Activated T-cell treated with anti-CD3 and anti-CD28 coated beads, Interleukin-2, amount 50 U/mL, for 72 hours (primary cell): Measurements from ENCODE around the gene HTATSF1. TPM values are rescaled to one million over a fixed set of nuclear protein-coding genes. Genes with fewer than 3 reads are reported as not detected.

ENCODE experiments used
- ATAC-seq, 2 donors: fragments of 150-1000 bp; cut with Tn5 transposase; replicated peaks in 1 of 2; 2 replicates each; pipeline ENCODE4 v1.10.0; 2021; ENCODE audit warnings: moderate library complexity in 2 of 2, mild to moderate bottlenecking in 1 of 2
- DNase-seq, 2 donors: peaks; one replicate each; pipeline ENCODE4 v3.0.0; 2021 to 2022; ENCODE audit warnings: mixed read lengths in 1 of 2
- H3K27ac Mint-ChIP-seq: one replicate; pipeline ENCODE4 v1.8.0; 2022; ENCODE audit warnings: mild to moderate bottlenecking, moderate library complexity, mixed read lengths
- H3K27me3 Mint-ChIP-seq: one replicate; pipeline ENCODE4 v1.8.0; 2022; ENCODE audit warnings: low read depth, mixed read lengths
- H3K36me3 Mint-ChIP-seq, 2 donors: one replicate each; pipeline ENCODE4 v1.8.0; 2022; ENCODE audit warnings: mixed read lengths in 2 of 2, mild to moderate bottlenecking in 1 of 2; ENCODE audit not compliant: insufficient read depth in 2 of 2
- H3K4me1 Mint-ChIP-seq: one replicate; pipeline ENCODE4 v1.8.0; 2022; ENCODE audit warnings: low read depth, mixed read lengths
- H3K4me3 Mint-ChIP-seq, 2 donors: one replicate each; pipeline ENCODE4 v1.8.0; 2022; ENCODE audit warnings: mild to moderate bottlenecking in 2 of 2, mixed read lengths in 2 of 2, moderate library complexity in 2 of 2
- H3K9me3 Mint-ChIP-seq, 2 donors: one replicate each; pipeline ENCODE4 v1.8.0; 2022; ENCODE audit warnings: mixed read lengths in 2 of 2
- total RNA-seq, 2 donors: library from RNA; stranded (reverse); gene quantifications; one replicate each; pipeline ENCODE4 v1.2.3, GENCODE V29; 2022

Gene HTATSF1
- total RNA-seq, 2 donors from 2014 or later, result 37.2 to 39.2 TPM

DNA sequence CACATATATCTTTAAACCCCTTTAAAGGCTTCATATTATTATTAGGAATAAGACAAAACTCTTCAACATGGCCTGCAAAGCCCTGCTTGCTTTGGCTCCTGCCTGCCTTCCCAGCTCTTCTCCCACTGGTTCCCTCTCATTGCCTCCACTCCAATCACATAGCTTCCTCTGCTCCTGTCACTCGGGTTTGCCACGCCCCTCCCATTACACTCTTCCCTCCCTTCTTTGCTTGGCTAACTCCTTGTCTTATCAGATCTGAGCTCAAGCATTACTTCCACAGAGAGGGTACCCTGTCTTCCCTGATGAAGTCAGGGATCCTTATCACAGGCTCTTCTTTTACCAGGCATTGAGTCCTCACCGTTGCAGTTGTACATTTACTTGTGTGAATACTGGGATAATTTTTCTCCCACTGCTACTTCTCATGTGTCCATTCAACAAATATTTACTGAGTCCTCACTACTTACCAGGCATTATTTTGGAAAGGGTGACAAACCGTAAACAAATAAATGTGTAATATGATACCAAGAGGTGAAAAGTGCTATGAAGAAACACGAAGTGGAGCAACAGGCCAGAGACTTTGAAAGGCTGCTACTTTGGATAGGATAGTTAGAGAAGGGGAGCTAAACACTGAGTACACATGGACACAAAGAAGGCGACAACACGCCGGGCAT lies 31.4 kb downstream of the HTATSF1 start:
- ATAC-seq (no peak), DNase-seq (no peak)
- no peaks in the 10 kb centered on the region for H3K4me1 Mint-ChIP-seq
- H3K27ac Mint-ChIP-seq, result peak overlapping the region; percentile 79
- H3K36me3 Mint-ChIP-seq, result no peaks in the 10 kb centered on the region
- no peak overlapping the region for H3K4me3 Mint-ChIP-seq
- H3K27me3 Mint-ChIP-seq, result peaks cover 29% of the 10 kb centered on the region
- no peaks in the 10 kb centered on the region for H3K9me3 Mint-ChIP-seq

DNA sequence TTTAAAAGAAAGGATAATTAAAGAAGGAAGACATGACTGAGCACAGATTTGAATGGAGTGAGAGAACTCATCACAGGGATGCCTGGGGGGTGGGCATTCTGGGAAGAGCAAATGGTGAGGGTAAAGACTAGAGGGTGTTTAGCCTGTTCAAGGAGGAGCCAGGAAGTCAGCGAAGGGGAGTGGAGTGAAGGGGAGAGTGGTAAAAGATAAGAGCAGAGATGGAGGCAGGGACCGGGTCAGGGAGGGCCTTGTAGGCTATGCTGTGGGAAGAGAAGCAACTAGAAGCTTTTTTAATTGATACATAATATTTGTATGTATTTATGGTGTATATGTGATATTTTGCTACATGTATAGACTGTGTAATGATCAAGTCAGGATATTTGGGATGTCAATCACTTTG lies 32.4 kb downstream of the HTATSF1 start:
- Mint-ChIP-seq H3K4me1 (no peaks in the 10 kb centered on the region), H3K27ac (no peak overlapping the region), H3K4me3 (no peak overlapping the region), H3K27me3 (peaks cover 25% of the 10 kb centered on the region), H3K9me3 (no peaks in the 10 kb centered on the region), H3K36me3 (no peaks in the 10 kb centered on the region)
- ATAC-seq (no peak), DNase-seq (no peak)

DNA sequence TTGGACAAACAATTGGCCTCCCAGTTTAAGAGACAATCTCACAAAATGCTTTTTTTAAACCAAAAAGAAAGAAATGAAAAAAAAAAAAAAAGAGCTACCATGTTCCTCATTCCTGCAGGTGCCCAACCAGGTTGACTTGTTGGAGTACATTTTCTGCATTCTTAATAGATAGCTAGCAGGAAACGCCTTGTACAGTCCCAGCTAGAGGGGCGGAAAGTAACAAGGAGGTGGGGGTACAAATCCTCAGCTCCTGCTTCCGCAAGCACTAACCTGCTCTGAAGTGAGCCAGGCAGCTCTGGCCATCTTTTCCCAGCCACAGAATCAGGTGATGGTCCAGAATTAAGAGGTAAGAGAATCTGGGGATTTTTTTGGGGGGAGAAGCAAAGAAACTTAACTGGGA lies 34.6 kb downstream of the HTATSF1 start, which contains the start of gene VGLL1:
TSS of gene VGLL1 (plus strand) at position 265 of the 400 bp plus-strand sequence. CDS start 3,806 bp downstream, outside the sequence.
- no peak within 1 kb of the TSS for H3K4me3 Mint-ChIP-seq
- no peak within 1 kb of the TSS for H3K27ac Mint-ChIP-seq
- H3K9me3 Mint-ChIP-seq, result no peaks in the 10 kb centered on the region
- DNase-seq, result no peak
- no peaks in the 10 kb centered on the region for H3K4me1 Mint-ChIP-seq
- no peaks in the 10 kb centered on the region for H3K36me3 Mint-ChIP-seq
- H3K27me3 Mint-ChIP-seq, result peaks cover 21% of the 10 kb centered on the region
- no peak for ATAC-seq

DNA sequence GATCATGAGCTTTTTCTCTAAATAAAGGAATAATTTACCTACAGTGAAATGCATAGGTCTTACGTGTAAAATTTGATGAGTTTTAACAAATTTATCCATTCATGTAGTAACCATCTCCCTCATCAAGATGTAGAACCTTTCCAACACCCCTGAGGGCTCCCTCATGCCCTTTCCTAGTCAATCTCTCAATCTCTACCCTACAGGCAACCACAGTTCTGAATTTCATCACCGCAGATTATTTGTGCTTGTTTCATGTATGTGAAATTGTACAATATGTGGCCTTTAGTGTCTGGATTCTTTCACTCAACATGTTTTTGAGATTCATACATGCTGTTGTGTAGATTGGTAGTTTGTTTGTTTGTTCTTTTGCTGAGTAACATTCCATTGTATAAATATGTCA lies 36.7 kb downstream of the HTATSF1 start:
- Mint-ChIP-seq H3K4me1 (no peaks in the 10 kb centered on the region), H3K9me3 (no peaks in the 10 kb centered on the region), H3K27me3 (peaks cover 2% of the 10 kb centered on the region), H3K4me3 (no peak overlapping the region), H3K27ac (no peak overlapping the region), H3K36me3 (no peaks in the 10 kb centered on the region)
- DNase-seq (no peak), ATAC-seq (no peak)

DNA sequence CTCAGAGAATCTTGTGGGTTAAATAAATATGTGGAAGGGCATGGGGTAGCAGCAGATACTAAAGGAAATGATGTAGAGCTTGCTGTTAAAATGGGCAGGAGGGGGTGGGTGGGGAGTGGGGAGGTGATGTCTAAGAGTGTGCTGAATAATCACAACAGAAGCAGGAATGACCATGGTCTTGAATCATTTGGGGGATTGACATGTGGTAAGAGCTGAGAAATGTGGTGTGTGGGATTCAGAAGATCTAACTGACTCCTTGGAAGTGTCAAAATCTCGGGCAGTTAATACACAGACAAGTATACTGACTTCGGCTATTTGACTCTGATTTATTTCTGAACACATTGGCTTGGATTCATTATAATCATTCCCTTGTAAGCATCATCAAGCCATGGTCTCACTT lies 41.4 kb downstream of the HTATSF1 start:
- Mint-ChIP-seq H3K4me1 (no peaks in the 10 kb centered on the region), H3K4me3 (no peak overlapping the region), H3K27me3 (peaks cover 27% of the 10 kb centered on the region), H3K36me3 (peaks cover 0 to 2% of the 10 kb centered on the region in 2 donors), H3K27ac (no peak overlapping the region), H3K9me3 (no peaks in the 10 kb centered on the region)
- no peak for ATAC-seq
- DNase-seq, result no peak

DNA sequence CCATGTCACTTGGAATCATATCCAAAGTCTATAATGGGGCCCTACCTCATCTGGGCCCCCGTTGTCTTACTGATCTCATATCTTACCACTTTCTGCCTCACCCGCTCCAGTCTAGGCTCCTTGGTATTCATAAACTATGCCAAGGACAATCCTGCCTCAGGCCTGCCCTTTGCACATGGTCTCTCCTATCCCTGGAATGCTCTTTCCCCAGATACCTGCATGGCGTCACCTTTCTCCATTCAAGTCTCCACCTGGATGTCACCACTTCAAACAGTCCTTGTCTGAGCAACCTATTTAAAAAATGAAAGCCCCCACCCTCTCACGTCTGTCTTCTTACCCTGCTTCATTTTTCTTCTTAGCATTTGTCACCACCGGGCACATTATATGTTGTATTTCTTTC lies 42.8 kb downstream of the HTATSF1 start:
- DNase-seq, result no peak
- H3K9me3 Mint-ChIP-seq, result no peaks in the 10 kb centered on the region
- no peak overlapping the region for H3K4me3 Mint-ChIP-seq
- no peak for ATAC-seq
- peaks cover 27% of the 10 kb centered on the region for H3K27me3 Mint-ChIP-seq
- peaks cover 0 to 2% of the 10 kb centered on the region in 2 donors for H3K36me3 Mint-ChIP-seq
- no peak overlapping the region for H3K27ac Mint-ChIP-seq
- H3K4me1 Mint-ChIP-seq, result peaks cover 1% of the 10 kb centered on the region

DNA sequence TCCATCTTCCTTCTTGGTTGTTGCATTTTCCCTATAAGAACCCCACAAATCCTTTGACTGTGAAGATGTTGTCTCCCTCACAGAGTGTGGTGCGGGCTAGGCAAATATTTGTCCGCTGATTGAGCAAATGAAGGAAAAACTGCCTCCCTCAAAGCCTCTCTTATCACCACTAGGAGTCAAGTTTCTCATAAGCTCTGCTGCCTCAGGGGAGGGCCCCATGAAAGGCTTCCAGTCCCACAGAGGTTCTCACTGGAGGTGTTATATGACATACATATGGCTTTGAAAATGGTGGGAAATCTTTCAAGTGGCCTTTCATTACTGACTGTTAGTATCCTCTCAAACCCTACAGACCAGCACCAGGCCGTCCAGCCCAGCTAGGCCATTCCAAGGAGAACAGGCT lies 43.9 kb downstream of the HTATSF1 start:
- H3K4me3 Mint-ChIP-seq, result no peak overlapping the region
- ATAC-seq, result no peak

DNA sequence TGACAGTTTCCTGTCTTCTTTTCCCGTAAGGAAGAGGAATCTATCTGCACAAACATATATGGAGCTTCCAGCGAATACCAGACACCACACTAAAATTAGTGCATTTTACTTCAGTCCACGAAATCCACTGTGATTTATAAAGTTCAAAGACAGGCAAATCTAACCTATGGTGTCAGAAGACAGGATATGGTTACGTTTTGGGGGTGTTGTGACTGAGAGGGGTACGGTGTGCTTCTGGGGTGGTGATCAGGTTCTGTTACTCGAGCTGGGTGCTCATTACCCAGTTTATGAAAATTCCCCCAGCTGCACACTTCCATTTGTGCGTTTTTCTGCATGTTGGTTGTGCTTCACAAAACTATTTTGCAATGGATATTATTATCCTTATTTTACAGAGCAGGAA lies 44.9 kb downstream of the HTATSF1 start:
- H3K36me3 Mint-ChIP-seq, result peaks cover 0 to 2% of the 10 kb centered on the region in 2 donors
- H3K27me3 Mint-ChIP-seq, result peaks cover 27% of the 10 kb centered on the region
- ATAC-seq (no peak), DNase-seq (no peak)
- no peak overlapping the region for H3K4me3 Mint-ChIP-seq
- H3K9me3 Mint-ChIP-seq, result no peaks in the 10 kb centered on the region
- peaks cover 18% of the 10 kb centered on the region for H3K4me1 Mint-ChIP-seq
- no peak overlapping the region for H3K27ac Mint-ChIP-seq

More for the DNA sequence above, 43.9 kb downstream of the HTATSF1 start:
- no peak for DNase-seq
- peaks cover 0 to 2% of the 10 kb centered on the region in 2 donors for H3K36me3 Mint-ChIP-seq
- no peak overlapping the region for H3K27ac Mint-ChIP-seq
- H3K4me1 Mint-ChIP-seq, result peaks cover 12% of the 10 kb centered on the region
- H3K27me3 Mint-ChIP-seq, result peaks cover 27% of the 10 kb centered on the region
- H3K9me3 Mint-ChIP-seq, result no peaks in the 10 kb centered on the region

DNA sequence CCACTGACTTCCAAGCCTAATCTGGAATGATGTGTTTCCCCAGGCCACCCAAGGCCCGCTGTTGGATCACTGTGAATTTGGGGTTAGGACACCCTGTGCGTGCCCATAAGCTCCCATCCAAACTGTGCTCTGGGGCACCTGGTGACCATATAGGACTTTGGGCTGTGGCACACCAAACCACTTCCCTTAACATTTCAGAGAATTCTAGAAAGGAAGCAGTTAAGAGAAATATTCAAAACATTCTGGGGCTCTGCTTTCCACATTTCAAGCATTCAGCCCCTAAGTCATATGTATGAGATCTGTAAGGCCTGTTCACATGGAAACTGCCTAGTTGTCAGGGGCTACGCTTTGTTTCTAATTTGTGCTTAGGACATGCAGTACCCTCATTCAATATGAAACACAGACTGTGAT lies 49.0 kb downstream of the HTATSF1 start:
- ATAC-seq, result peak; percentile 68 to 81
- DNase-seq, result no peak
- H3K4me3 Mint-ChIP-seq, result no peak overlapping the region
- H3K27me3 Mint-ChIP-seq, result peaks cover 14% of the 10 kb centered on the region
- no peaks in the 10 kb centered on the region for H3K36me3 Mint-ChIP-seq
- peak overlapping the region; percentile 57 for H3K27ac Mint-ChIP-seq
- peaks cover 18% of the 10 kb centered on the region for H3K4me1 Mint-ChIP-seq
- H3K9me3 Mint-ChIP-seq, result no peaks in the 10 kb centered on the region

DNA sequence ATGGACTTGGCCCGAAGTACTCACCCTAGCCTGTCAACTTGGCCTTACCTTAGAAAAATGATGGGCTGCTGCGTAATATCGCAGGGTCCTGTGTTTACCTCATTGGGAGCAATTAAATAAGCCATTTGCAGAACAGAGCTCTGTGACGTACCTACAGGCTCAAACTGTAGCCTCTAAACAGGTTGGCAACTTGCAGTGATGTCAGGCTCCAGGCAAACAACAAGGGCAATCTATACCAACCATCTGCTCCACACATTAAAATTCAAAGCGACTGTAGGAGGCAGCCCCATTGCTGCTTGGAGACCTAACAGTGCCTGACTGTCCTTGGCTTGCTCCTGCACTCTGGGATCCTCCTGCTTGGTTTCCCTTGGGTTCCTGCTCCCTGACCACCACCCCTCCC lies 51.8 kb downstream of the HTATSF1 start:
- no peak overlapping the region for H3K27ac Mint-ChIP-seq
- H3K4me3 Mint-ChIP-seq, result no peak overlapping the region
- H3K36me3 Mint-ChIP-seq, result no peaks in the 10 kb centered on the region
- peaks cover 5% of the 10 kb centered on the region for H3K27me3 Mint-ChIP-seq
- H3K4me1 Mint-ChIP-seq, result peaks cover 18% of the 10 kb centered on the region
- no peak for DNase-seq
- ATAC-seq, result no peak
- H3K9me3 Mint-ChIP-seq, result no peaks in the 10 kb centered on the region

DNA sequence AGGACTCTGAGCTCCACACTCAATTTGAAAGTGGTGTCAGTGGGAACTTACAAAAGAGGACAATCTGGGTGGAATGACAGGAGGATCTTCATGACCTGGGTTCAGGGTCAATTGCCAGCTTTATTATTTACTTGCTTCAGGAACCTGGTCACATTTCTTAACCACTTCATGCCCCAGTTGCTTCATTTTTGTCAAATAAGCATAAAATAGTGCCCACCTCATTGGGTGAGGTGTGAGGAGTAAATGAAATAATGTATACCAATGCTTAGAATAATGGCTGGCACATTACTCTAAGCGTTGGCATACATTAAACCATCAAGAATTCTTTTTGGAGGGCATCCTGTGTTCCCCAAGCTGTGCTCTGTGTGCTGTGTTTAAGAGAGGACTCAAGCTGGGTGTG lies 54.0 kb downstream of the HTATSF1 start:
- Mint-ChIP-seq H3K9me3 (no peaks in the 10 kb centered on the region), H3K27ac (no peak overlapping the region)
- ATAC-seq, result no peak

DNA sequence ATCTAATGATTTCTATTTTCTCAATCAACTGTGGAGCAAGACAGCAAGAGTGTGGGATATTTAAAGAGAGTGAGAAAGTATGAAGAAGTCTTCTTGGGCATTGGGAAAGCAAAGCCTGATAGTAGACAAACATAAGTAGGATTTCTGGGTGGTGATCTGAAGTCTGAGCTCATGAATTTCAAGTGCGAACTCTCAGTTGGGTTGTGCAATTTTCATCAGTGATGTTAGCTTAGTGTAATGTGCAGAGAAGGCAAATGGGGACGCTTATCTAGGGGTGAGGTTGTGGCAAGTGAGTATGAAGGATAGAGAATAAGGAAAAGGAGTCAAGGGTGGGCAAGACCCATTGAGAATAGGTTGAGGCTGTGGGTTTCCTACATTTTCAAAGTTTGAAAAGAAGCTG lies 58.3 kb downstream of the HTATSF1 start:
- Mint-ChIP-seq H3K27me3 (peaks cover 6% of the 10 kb centered on the region), H3K4me3 (no peak overlapping the region), H3K9me3 (no peaks in the 10 kb centered on the region), H3K36me3 (no peaks in the 10 kb centered on the region), H3K27ac (no peak overlapping the region), H3K4me1 (no peaks in the 10 kb centered on the region)
- DNase-seq, result no peak
- no peak for ATAC-seq

More for the DNA sequence above, 54.0 kb downstream of the HTATSF1 start:
- Mint-ChIP-seq H3K27me3 (peaks cover 5% of the 10 kb centered on the region), H3K4me1 (peaks cover 4% of the 10 kb centered on the region), H3K36me3 (no peaks in the 10 kb centered on the region), H3K4me3 (no peak overlapping the region)
- DNase-seq, result no peak
